IMR-90 (cell line): ENCODE results near the gene PTMS.

Experiments used
- BHLHE40 ChIP-seq: fragments of 150-350 bp; IDR thresholded peaks from 2 replicates; pipeline ENCODE4 v1.6.1; 2016; ENCODE audit warnings: mild to moderate bottlenecking, low read depth, low read length
- CEBPB ChIP-seq: IDR thresholded peaks from 2 replicates; pipeline ENCODE4 v1.6.1; 2012; ENCODE audit warnings: low read depth, low read length, improper control_type of control experiment
- CTCF ChIP-seq: conservative IDR thresholded peaks from 2 replicates; pipeline ENCODE4 v1.5.1; 2012; ENCODE audit warnings: mild to moderate bottlenecking, low read depth, low read length, improper control_type of control experiment
- MXI1 ChIP-seq: IDR thresholded peaks from 2 replicates; pipeline ENCODE4 v1.6.1; 2012; ENCODE audit warnings: low read depth, mild to moderate bottlenecking, low read length, moderate library complexity, borderline replicate concordance
- POLR2A ChIP-seq: IDR thresholded peaks from 2 replicates; pipeline ENCODE4 v1.6.1; 2012; ENCODE audit warnings: mild to moderate bottlenecking, low read depth, low read length
- RAD21 ChIP-seq: IDR thresholded peaks from 2 replicates; pipeline ENCODE4 v1.6.1; 2012; ENCODE audit warnings: low read length, improper control_type of control experiment
- RFX5 ChIP-seq: IDR thresholded peaks from 2 replicates; pipeline ENCODE4 v1.8.0; 2012; ENCODE audit warnings: low read depth, mild to moderate bottlenecking, low read length, moderate library complexity
- SMC3 ChIP-seq: fragments of 150-350 bp; IDR thresholded peaks from 2 replicates; pipeline ENCODE4 v1.6.1; 2016; ENCODE audit warnings: low read depth, mild to moderate bottlenecking, antibody characterized with exemption, low read length, moderate library complexity

DNA sequence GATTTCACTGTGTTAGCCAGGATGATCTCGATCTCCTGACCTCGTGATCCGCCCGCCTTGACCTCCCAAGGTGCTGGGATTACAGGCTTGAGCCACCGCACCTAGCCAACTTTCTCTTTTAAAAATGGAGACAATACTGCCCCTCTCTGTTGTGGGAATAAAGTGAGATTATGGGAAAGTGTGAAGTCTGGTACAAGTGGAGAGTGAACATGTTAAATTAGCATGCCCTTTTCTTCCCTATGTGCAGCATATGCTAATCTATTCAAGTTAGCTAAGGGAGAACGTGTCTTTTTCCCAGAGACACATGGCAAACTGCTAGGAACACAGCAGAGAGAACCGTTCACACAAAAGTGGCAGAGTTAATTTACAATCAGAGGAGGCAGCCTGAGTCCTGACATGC is 40.8 kb upstream of the PTMS start:
- TF ChIP-seq CTCF (no peak), SMC3 (no peak), RAD21 (no peak), POLR2A (no peak), RFX5 (no peak), BHLHE40 (no peak), CEBPB (no peak), MXI1 (no peak)
